NCI-H345 treated with DMSO at 0.1 percent for 48 hours (cell line): Measurements from ENCODE around the gene CPN1.
A peak's percentile ranks its signal among the peaks of the same experiment; 100 is the strongest.
"Not testable (repeated sequence)": the region's sequence is repeated elsewhere in the genome, so short reads cannot be mapped to it uniquely, and the experiment has no call there.

Source experiments
- DNase-seq: peaks from one replicate; lab custom pipeline; 2025; ENCODE audit not compliant: unreplicated experiment; lab: John Stamatoyannopoulos, UW

Gene CPN1

GRCh38 chr10:100082276-100082675 lies 607 bp upstream of the CPN1 start:
- DNase-seq, result not testable (repeated sequence)

DNA sequence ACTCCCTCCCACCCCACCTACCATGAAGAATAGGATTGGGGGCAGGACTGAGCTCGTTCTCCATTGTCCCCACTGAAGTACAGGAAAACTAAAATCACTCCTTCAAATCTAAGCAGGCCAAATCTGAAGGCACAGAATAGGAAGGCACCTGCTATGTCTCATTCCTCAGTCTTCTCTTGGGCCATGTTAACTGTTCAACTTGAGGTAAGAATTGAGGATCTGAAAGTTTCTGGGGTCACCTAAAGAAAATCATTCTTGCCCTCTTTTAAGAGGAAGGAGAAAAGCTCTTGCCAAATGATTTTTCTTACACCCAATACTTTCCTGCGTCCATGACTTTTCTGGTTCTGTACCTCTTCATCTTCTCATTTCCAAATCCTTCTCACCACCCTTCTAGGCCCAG lies 4.9 kb downstream of the CPN1 start:
- no peak for DNase-seq

DNA sequence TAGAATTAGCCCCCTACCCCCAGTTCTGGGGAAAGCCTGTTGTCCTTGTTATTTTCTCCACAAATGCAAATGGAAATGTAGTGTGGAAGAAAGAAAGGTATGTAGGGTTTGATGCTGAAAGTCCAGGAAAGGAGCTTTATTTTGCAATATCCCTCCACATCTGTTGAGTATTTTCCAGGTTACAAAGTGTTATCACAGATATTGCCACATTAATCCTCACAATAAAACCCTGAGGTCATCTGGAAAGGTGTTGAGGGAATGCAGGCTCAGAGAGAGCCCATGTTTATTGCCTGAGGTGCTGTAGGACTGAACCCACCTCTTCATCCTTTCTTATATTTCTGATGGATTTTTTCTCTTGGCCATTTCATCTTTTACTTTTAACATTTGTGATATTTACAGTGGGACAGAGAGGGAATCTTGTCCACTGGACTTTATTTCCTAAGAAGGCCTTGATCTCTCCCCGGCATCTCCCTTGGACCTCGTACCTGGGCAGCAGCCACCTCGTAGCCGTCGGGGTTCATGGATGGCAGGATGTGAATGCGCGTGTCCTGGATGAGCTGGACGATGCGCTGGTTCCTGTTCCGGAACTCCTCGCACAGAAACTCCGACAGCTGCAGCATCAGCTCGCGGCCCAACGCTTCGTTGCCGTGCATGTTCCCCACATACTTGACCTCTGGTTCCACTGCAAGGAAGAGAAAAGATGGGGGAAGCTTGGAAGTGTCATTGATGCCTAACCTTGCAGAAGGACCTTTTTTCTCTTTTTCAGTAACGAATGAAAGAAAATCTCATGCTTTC lies 6.0 kb downstream of the CPN1 start:
- DNase-seq, result no peak

DNA sequence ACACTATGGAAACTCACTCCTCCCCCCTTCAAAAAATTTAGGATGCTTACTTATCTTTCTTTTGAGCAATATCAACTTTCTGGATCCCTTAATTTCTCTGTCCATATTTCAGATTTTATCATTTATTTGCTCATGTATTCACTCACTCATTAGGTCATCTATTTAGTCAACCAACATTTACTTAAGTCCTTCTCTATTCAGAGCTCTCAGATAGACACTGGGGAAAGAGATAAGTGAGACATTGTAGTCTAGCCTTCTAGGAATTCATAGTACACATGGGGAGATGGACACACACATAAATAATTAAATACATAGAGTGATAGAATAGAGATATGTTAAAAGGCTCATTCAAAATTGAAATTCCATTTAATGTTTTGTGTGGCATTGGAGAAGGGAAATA lies 9.2 kb downstream of the CPN1 start:
- no peak for DNase-seq

GRCh38 chr10:100071529-100071928 lies 10.1 kb downstream of the CPN1 start:
- DNase-seq, result no peak

DNA sequence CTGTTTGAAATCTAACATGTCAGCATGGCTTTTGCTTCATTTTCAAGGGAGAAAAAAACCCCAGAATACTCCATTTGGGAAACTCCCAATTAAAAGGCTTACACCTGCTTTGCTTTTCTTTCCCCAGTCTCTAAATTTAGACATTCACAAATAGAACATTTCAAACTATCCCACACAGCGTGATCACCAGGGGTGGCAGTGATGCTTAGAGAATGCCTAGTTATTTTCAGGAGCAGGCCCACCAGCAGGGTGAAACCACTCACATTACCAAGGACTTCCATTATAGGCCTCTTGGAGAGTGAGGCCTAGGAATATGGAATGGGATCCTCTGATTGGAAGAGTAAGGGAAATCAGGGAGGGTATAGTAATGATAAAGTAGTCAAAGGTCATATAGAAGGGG lies 14.2 kb downstream of the CPN1 start:
- DNase-seq, result no peak

DNA sequence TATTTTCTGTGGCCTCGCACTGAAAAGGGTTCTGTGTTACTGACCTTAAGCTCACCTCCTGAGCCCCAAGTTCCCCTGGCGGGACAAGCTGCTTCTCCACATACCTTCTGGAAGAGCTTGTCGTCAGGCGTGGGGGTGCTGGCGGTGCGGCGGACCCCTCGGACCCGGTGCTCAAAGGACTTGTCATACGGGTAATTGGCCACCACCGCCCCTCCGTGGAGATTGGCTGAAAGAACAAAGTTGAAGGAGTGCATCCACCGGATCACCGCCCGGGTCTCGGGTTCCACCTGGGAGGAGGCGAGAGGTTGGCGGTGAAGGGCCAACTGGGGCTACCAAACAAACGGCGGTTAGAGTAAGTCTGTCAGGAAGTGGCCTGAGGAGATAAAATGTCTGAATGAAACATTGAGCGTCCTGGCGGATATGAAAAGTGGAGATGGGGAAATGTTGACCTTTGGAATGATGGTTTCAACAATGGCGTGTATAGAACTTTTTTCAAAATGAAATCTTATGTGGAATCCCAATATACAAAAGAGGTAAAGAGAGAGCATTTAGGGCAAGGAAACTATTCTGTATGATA lies 16.5 kb downstream of the CPN1 start:
- DNase-seq, result no peak

DNA sequence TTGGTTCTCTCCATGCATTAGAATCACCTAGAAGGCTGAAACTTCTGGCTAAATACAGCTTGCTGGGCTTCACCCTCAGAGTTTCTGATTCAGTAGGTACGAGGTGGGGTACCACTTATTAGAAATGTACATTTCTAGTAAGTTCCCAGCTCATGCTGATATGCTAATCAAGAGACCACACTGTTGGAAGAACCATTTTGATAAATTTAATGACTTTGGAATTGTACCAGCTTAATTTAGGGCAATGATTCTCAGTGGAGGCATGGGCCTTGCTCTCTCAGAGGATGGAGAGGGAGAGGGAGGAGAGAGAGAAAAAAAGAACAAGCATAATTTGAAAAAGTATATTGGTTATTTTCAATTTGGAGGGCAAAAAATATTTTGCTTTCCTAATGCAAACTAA lies 20.3 kb downstream of the CPN1 start:
- no peak for DNase-seq

DNA sequence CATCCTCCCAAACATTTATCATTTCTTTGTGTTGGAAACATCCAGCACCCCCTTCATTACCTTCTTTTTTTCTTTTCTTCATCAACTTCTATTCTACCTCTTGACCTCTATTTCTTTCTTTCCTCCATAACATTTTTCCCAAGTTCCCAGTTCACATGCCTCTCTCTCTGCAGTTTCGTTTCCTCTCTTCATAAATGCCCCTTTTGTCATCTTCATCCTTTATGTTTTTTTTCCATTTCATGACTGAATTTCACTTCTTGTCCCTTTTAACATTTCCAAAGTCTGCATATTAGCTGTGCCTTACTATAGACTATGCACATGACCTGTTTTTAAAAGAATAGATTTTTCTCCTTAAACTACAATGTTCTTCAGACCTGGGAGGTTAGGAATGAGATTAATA lies 23.7 kb downstream of the CPN1 start:
- DNase-seq, result no peak

DNA sequence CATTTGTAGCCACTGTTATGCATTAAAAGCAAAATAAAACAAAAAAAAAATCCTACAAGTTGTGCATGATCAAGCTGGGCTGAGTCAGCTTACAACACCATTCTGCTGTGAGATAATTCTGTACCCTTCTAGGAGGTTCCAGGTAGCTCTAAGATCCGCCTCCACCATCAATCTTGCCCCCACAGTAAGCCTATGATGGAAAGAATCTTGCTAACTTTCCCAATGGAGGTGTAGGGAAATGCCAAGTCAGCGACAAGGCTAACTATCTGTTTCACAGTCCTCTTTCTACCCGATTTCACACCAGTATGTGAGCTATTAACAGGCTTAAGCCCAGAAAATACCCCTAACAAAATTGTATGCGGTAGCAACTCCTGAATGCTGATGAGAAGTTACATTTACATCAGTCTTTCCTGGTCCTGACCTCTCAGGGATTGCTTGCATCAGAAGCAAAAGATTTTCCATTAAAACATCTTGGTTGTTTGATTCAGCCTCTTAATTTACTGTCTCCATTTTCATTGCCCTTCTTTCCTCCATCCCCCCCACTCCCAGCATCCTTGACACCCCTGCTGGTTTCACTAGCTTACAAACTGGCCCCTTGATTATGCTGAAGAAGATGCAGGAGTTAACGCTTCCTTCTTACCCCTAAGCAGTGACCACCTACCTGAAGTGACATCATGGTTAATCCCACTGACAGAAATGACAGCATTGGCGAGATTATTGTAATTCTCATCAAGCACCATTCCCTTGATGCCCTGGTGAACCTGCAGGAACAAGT lies 27.8 kb downstream of the CPN1 start:
- no peak for DNase-seq

DNA sequence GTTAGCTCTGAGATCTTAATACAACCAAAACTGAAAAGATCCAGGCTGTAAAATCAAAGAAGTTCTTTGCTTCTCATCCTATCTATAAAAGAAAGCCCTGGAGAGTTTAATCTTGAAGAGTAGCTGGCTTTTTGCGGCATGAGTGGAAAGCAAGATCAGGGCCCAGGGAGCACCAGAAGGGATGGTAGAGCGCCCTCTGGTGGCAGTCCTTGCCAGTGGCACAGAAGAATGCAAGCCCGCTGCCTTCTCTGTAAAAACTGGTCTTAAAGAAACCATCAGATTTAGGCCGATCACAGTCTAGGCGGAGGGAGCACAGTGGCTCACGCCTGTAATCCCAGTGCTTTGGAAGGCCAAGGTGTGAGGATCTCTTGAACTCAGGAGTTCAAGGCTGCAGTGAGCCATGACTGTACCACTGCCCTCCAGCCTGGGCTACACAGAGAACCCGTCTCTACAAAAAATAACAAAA lies 35.6 kb downstream of the CPN1 start:
- DNase-seq, result peak; percentile 41

- DNase-seq, result no peak
These were observed 36.1 kb downstream of the CPN1 start for GRCh38 chr10:100045592-100045991.

GRCh38 chr10:100043796-100044195 lies 37.9 kb downstream of the CPN1 start:
- DNase-seq, result no peak

DNA sequence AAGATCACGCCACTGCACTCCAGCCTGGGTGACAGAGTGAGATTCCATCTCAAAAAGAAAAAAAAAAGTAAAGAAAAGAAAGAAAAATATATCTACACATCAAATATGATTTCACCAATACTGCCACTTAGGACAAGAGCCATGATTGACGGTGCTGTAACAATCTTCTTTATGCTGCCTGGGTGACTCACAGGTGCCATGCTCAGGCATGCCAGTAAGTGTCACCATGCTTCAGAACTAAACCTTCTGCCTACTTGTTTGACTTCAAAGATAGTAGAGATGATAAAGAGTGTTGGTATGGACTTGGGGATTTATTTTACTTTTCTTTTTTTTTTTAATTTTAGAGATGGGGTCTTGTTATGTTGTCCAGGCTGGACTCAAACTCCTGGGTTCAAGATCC lies 38.3 kb downstream of the CPN1 start:
- no peak for DNase-seq

- DNase-seq, result no peak
These were observed 40.2 kb downstream of the CPN1 start for GRCh38 chr10:100041306-100042002.

GRCh38 chr10:100038561-100039071 lies 43.1 kb downstream of the CPN1 start:
- no peak for DNase-seq

GRCh38 chr10:100037758-100038315 lies 43.8 kb downstream of the CPN1 start:
- DNase-seq, result no peak

- DNase-seq, result no peak
These were observed 44.8 kb downstream of the CPN1 start for GRCh38 chr10:100036850-100037249.

DNA sequence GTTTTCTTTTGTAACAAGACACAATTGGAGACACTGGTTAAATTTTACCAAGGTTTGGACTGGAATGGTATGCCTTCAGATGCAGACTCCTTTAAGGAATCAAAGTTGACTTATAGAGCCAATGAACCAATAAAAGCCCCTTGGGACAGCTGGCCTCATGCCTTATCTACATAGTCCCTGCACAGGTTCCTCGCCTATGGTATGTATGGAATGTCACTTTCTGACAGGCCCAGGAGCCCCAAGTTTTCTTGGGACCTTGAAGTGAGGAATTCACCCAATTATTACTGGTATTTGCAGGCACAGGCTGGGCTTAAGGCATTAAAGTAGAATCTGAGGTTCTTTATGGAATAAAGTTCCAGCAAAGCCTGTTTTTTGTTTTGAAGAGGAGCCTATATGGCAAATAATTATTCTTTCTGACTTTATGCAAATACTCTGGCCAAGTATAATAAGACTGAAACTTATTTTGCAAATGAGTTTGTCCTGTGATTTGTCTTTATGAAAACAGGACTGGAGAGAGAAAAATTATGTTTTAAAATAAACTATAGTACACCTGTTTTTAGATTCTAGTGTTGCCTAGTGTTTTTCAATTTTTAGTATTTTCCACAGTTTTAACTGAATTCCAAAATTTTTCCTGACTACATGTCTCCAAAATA lies 47.8 kb downstream of the CPN1 start:
- DNase-seq, result no peak

DNA sequence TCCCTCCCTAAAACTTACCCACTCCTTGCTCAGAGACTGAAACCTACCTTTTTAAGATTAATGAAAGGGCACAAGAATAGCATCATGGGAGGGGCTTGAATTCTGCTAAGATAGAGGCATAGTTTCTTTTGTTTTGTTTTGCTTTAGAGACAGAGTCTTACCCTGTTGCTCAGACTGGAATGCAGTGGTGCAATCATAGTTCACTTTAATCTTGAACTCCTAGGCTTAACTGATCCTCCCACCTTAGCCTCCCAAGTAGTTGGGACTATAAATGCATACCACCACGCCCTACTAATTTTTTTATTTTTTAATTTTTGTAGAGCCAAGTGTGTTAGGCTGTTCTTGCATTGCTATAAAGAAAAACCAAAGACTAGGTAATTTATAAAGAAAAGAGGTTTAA lies 54.3 kb downstream of the CPN1 start:
- DNase-seq, result no peak
